Parathyroid adenoma (tissue), 2 donors: ENCODE results near the gene RTKN.
A peak's percentile ranks its signal among the peaks of the same experiment; 100 is the strongest.

Experiments
- H2AFZ ChIP-seq: fragments of 300-600 bp; sonication (generic); one replicate; pipeline ENCODE4 v1.7.0; 2017; ENCODE audit warnings: antibody characterized with exemption, mild to moderate bottlenecking
- H3K27ac ChIP-seq: fragments of 300-600 bp; sonication (generic); one replicate; pipeline ENCODE4 v1.7.0; 2017
- H3K27me3 ChIP-seq: fragments of 300-600 bp; sonication (generic); one replicate; pipeline ENCODE4 v1.7.0; 2017; ENCODE audit warnings: low read length; ENCODE audit not compliant: control insufficient read depth, insufficient read depth
- H3K36me3 ChIP-seq: fragments of 300-600 bp; sonication (generic); one replicate; pipeline ENCODE4 v1.7.0; 2017; ENCODE audit warnings: low read length; ENCODE audit not compliant: control insufficient read depth, insufficient read depth
- H3K4me1 ChIP-seq: fragments of 300-600 bp; sonication (generic); one replicate; pipeline ENCODE4 v1.7.0; 2017; ENCODE audit warnings: control low read depth
- H3K4me2 ChIP-seq: fragments of 300-600 bp; sonication (generic); one replicate; pipeline ENCODE4 v1.7.0; 2017; ENCODE audit warnings: low read length
- H3K4me3 ChIP-seq: fragments of 300-600 bp; sonication (generic); one replicate; pipeline ENCODE4 v1.7.0; 2017; ENCODE audit warnings: low read depth, low read length
- H3K79me2 ChIP-seq: fragments of 300-600 bp; sonication (generic); one replicate; pipeline ENCODE4 v1.7.0; 2017; ENCODE audit warnings: control low read depth
- H3K9ac ChIP-seq: fragments of 300-600 bp; sonication (generic); one replicate; pipeline ENCODE4 v1.7.0; 2017; ENCODE audit warnings: mild to moderate bottlenecking
- H3K9me3 ChIP-seq: fragments of 300-600 bp; sonication (generic); one replicate; pipeline ENCODE4 v1.7.0; 2017; ENCODE audit warnings: low read length; ENCODE audit not compliant: control insufficient read depth
- CTCF ChIP-seq: fragments of 300-600 bp; sonication (generic); IDR thresholded peaks from one replicate; pipeline ENCODE4 v1.7.0; 2017; ENCODE audit warnings: antibody characterized with exemption, mild to moderate bottlenecking
- donor health status: primary hyperparathyroidism.

The RTKN gene

GRCh38 chr2:74454654-74455511 lies 13.1 kb upstream of the RTKN start, which contains the start of gene INO80B:
INO80B (plus strand) TSS chr2:74455087; CDS start chr2:74455117, 30 bp downstream.
- peaks cover 6% of the 10 kb centered on the region for H3K79me2 ChIP-seq
- peak within 1 kb of the TSS; percentile 88 for H3K4me2 ChIP-seq
- H3K36me3 ChIP-seq: no peaks in the 10 kb centered on the region
- H3K9me3 ChIP-seq: no peaks in the 10 kb centered on the region
- H3K9ac ChIP-seq: peak within 1 kb of the TSS; percentile 41
- H2AFZ ChIP-seq: peak within 1 kb of the TSS; percentile 82
- TF ChIP-seq CTCF: no peak
- H3K4me3 ChIP-seq: peak within 1 kb of the TSS; percentile 89
- H3K27ac ChIP-seq: peak within 1 kb of the TSS; percentile 43
- peaks cover 31% of the 10 kb centered on the region for H3K4me1 ChIP-seq
- H3K27me3 ChIP-seq: no peaks in the 10 kb centered on the region

GRCh38 chr2:74450570-74451190 lies 8.9 kb upstream of the RTKN start:
- Histone ChIP-seq H3K36me3 (no peaks in the 10 kb centered on the region), H3K79me2 (peaks cover 4% of the 10 kb centered on the region), H3K27me3 (no peaks in the 10 kb centered on the region), H3K4me3 (no peak overlapping the region), H3K4me1 (peaks cover 19% of the 10 kb centered on the region), H3K9ac (no peak overlapping the region), H3K9me3 (no peaks in the 10 kb centered on the region), H3K4me2 (peak overlapping the region; percentile 43), H2AFZ (peak overlapping the region; percentile 54), H3K27ac (no peak overlapping the region)
- no peak for TF ChIP-seq CTCF

GRCh38 chr2:74448771-74449170 lies 7.0 kb upstream of the RTKN start:
- Histone ChIP-seq H3K4me1 (peaks cover 9% of the 10 kb centered on the region), H3K27me3 (no peaks in the 10 kb centered on the region), H3K4me2 (no peak overlapping the region), H2AFZ (no peak overlapping the region), H3K79me2 (no peaks in the 10 kb centered on the region), H3K9ac (no peak overlapping the region), H3K9me3 (no peaks in the 10 kb centered on the region), H3K27ac (no peak overlapping the region), H3K36me3 (no peaks in the 10 kb centered on the region), H3K4me3 (no peak overlapping the region)
- TF ChIP-seq CTCF: no peak

DNA sequence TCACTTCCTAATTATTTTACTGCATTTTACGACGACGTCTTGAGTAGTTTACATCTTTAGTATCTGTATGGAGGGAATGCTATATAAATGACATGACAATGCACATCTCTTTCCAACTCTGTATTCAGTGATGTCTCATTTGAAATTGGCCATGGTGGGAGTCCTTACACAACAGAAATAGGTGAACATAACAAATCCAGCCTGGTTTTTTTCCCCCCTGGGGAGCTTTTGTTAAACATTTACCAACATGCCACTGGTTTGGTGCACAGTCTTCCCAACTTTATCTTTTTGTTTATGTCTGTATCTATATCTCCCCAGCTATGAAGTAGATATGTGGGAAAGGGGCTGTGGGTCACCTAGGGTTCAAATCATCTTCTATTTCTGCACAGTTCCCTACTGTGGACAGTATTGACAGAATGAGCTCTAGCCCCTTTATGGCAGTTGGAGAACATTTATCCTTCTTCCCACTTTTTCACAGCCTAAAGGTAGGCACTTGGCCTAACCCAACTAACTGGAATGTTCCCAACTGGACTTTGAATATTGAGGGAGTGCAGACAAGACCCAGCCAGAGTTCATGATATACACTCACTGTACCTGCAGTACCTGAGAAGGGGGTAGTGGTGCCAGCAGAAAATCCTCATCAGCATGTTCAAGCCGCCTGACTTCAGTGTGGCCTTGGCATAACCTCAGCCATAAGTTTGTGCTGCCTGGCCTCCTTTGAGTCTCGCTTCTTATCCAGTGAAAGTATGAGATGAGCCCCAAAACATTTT lies 5.7 kb upstream of the RTKN start:
- Histone ChIP-seq H3K79me2 (no peaks in the 10 kb centered on the region), H3K27ac (no peak overlapping the region), H2AFZ (no peak overlapping the region), H3K27me3 (no peaks in the 10 kb centered on the region), H3K4me1 (peaks cover 9% of the 10 kb centered on the region), H3K9me3 (no peaks in the 10 kb centered on the region), H3K4me2 (no peak overlapping the region), H3K9ac (no peak overlapping the region), H3K36me3 (no peaks in the 10 kb centered on the region), H3K4me3 (no peak overlapping the region)
- no peak for TF ChIP-seq CTCF
